ENCODE results near the gene CAMK2A. TPM values are rescaled to one million over a fixed set of nuclear protein-coding genes. Genes with fewer than 3 reads are reported as not detected.

The CAMK2A gene
- total RNA-seq, 1 experiment from 2014 or later = 0.33 TPM

- Histone ChIP-seq H2BK12ac (ENCODE audit: insufficient read length, low read depth, low read length) (no peak overlapping the region), H3K14ac (ENCODE audit: insufficient read depth, low read length) (no peak overlapping the region), H3K18ac (ENCODE audit: insufficient read length, low read depth, low read length) (no peak overlapping the region), H3K23ac (ENCODE audit: insufficient read length, low read depth, low read length) (no peak overlapping the region), H3K9ac (ENCODE audit: extremely low read depth, insufficient read length, low read length) (no peak overlapping the region), H3K27me3 (ENCODE audit: insufficient read depth, low read length) (no peaks in the 10 kb centered on the region), H4K91ac (ENCODE audit: insufficient read length, low read depth, low read length) (no peak overlapping the region), H2BK120ac (ENCODE audit: low read depth, low read length, poor library complexity, severe bottlenecking) (no peak overlapping the region), H3K56ac (ENCODE audit: insufficient read length, low read depth, low read length) (no peak overlapping the region), H2BK15ac (ENCODE audit: low read depth, low read length) (no peak overlapping the region), H2BK20ac (ENCODE audit: low read depth, low read length, poor library complexity, severe bottlenecking) (no peak overlapping the region), H2AK5ac (ENCODE audit: insufficient read length, low read length) (no peak overlapping the region), H3T11ph (ENCODE audit: low read length) (no peak overlapping the region), H3K4me2 (ENCODE audit: insufficient read depth, insufficient read length, low read length) (no peak overlapping the region), H3K27ac (ENCODE audit: insufficient read length, low read depth, low read length) (no peak overlapping the region), H4K8ac (replicated peaks; ENCODE audit: insufficient read length, low read depth, low read length) (no peak overlapping the region), H4K5ac (ENCODE audit: insufficient read length, low read depth, low read length) (no peak overlapping the region), H3K23me2 (ENCODE audit: insufficient read length, low read depth, low read length, poor library complexity, severe bottlenecking) (no peaks in the 10 kb centered on the region), H2BK5ac (ENCODE audit: insufficient read length, low read length) (no peak overlapping the region), H2AFZ (ENCODE audit: low read length) (no peak overlapping the region), H3K79me1 (ENCODE audit: insufficient read depth, low read depth, low read length, poor library complexity, severe bottlenecking) (no peaks in the 10 kb centered on the region), H3K9me3 (ENCODE audit: control insufficient read depth, low read depth, low read length) (no peaks in the 10 kb centered on the region), H3K4me1 (ENCODE audit: insufficient read depth, low read length) (no peaks in the 10 kb centered on the region; the same call in 1 of the 2 replicates), H4K20me1 (ENCODE audit: control insufficient read depth, insufficient read depth, insufficient read length) (no peaks in the 10 kb centered on the region), H3K79me2 (ENCODE audit: insufficient read depth, low read length) (no peaks in the 10 kb centered on the region), H3K4ac (ENCODE audit: low read depth, low read length) (no peak overlapping the region)
- WGBS (ENCODE audit: extremely low coverage, insufficient read length, low lambda C conversion rate) = no CpG with 5 or more reads among the region's 5 CpGs
- TF ChIP-seq, protein P1, sequence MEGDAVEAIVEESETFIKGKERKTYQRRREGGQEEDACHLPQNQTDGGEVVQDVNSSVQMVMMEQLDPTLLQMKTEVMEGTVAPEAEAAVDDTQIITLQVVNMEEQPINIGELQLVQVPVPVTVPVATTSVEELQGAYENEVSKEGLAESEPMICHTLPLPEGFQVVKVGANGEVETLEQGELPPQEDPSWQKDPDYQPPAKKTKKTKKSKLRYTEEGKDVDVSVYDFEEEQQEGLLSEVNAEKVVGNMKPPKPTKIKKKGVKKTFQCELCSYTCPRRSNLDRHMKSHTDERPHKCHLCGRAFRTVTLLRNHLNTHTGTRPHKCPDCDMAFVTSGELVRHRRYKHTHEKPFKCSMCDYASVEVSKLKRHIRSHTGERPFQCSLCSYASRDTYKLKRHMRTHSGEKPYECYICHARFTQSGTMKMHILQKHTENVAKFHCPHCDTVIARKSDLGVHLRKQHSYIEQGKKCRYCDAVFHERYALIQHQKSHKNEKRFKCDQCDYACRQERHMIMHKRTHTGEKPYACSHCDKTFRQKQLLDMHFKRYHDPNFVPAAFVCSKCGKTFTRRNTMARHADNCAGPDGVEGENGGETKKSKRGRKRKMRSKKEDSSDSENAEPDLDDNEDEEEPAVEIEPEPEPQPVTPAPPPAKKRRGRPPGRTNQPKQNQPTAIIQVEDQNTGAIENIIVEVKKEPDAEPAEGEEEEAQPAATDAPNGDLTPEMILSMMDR (conservative IDR thresholded peaks at IDR 0.05) = no peak
- DNase-seq = no peak
- no peaks in the 10 kb centered on the region for H3K9me3 Mint-ChIP-seq
- peaks cover 3 to 13% of the 10 kb centered on the region in 2 experiments; a peak in 3 of 4 replicates for H3K4me1 Mint-ChIP-seq
- no peak overlapping the region for H3K27ac Mint-ChIP-seq
- no peak overlapping the region for H3K4me3 Mint-ChIP-seq
- H3K36me3 Mint-ChIP-seq (ENCODE audit: insufficient read depth in 1 of 3, low read depth in 3 of 3) = no peaks in the 10 kb centered on the region; a peak in 1 of 7 replicates
- H3K27me3 Mint-ChIP-seq (ENCODE audit: low read depth) = peaks cover 10% of the 10 kb centered on the region
Observed at GRCh38 chr5:150246429-150246828, 43.1 kb downstream of the CAMK2A start.

Data from H9 (cell line).